Measurements from ENCODE around the gene IMPDH2.

The IMPDH2 gene

DNA sequence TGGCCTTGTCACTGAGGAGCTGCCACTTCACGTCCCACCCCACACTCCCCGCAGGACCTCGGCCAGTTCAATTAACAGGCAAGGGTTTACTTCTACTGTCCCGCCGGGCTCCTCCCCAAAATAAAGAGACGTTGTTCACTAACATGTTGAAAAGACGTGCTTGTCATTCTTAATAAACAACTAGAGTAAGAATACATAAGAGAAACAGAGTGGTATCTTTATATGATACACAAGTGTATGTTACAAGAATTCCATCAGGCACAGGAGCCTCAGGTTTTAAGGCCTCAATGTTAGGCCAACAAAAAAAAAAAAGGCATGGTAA lies 326 bp upstream of the IMPDH2 start:
- WGBS, result 1% methylated on average over 5 of the region's 7 CpGs
- Histone ChIP-seq H3K9me3 (ENCODE audit: insufficient read depth, low read depth, low read length) (no peaks in the 10 kb centered on the region), H3K4me3 (ENCODE audit: low read length) (no peak overlapping the region), H3K27ac (ENCODE audit: low read depth, low read length) (peak overlapping the region; percentile 42; the same call in 1 of the 2 replicates), H3K4me1 (ENCODE audit: insufficient read depth, low read length) (peaks cover 6% of the 10 kb centered on the region; the same call in 1 of the 2 replicates), H3K27me3 (ENCODE audit: insufficient read depth, low read length) (no peaks in the 10 kb centered on the region), H3K36me3 (ENCODE audit: insufficient read depth, low read length) (peaks cover 86% of the 10 kb centered on the region), H3K9ac (ENCODE audit: low read depth, low read length) (no peak overlapping the region)

DNA sequence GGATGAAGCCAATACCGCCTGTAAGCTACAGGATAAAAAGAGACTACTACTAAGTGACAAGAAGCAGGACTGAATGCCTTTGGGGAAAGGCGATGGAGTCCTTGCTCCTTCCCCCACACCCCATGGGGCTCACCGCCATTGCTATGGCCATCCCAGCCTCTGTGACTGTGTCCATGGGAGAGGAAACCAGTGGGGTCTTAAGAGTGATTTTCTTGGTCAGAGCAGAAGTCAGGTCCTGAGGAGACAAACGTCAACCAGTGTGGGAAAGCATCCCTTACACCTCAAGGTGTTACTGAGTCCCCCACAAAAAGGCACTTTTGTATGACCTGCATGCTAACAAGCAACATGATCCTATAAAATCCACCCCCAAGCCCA lies 913 bp downstream of the IMPDH2 start:
- Histone ChIP-seq H3K27me3 (ENCODE audit: insufficient read depth, low read length) (no peaks in the 10 kb centered on the region), H3K9ac (ENCODE audit: low read depth, low read length) (peak overlapping the region; percentile 86), H3K9me3 (ENCODE audit: insufficient read depth, low read depth, low read length) (no peaks in the 10 kb centered on the region), H3K4me3 (ENCODE audit: low read length) (peak overlapping the region; percentile 71), H3K36me3 (ENCODE audit: insufficient read depth, low read length) (peaks cover 86% of the 10 kb centered on the region), H3K27ac (ENCODE audit: low read depth, low read length) (no peak overlapping the region), H3K4me1 (ENCODE audit: insufficient read depth, low read length) (peaks cover 7% of the 10 kb centered on the region; the same call in 1 of the 2 replicates)
- WGBS, result 81% methylated on average over 3 of the region's 4 CpGs

DNA sequence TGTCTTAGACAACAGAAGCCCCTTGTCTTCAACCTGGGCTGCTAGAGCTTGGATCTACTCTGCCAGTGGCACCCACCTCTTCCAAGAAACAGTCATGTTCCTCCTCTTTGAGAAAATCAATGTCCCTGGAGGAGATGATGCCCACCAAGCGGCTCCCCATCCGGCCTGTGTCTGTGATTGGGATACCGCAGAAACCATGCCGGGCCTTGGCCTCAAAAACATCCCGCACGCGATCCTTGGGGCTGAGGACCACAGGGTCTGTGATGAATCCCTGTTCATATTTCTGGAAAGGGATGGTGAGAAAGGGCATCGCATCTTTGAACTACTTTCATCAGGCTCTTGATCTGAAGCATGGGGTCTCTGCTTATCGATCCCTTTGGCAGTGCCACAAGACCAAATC lies 1.6 kb downstream of the IMPDH2 start:
- Histone ChIP-seq H3K9me3 (ENCODE audit: insufficient read depth, low read depth, low read length) (no peaks in the 10 kb centered on the region), H3K27ac (ENCODE audit: low read depth, low read length) (no peak overlapping the region), H3K9ac (ENCODE audit: low read depth, low read length) (no peak overlapping the region), H3K4me1 (ENCODE audit: insufficient read depth, low read length) (peaks cover 13% of the 10 kb centered on the region; the same call in 1 of the 2 replicates), H3K36me3 (ENCODE audit: insufficient read depth, low read length) (peaks cover 84% of the 10 kb centered on the region), H3K27me3 (ENCODE audit: insufficient read depth, low read length) (no peaks in the 10 kb centered on the region), H3K4me3 (ENCODE audit: low read length) (0 out of 2 replicates have a peak overlapping the region, but pooled peaks have one; percentile 71)
- 98% methylated on average over 9 of the region's 9 CpGs for WGBS

DNA sequence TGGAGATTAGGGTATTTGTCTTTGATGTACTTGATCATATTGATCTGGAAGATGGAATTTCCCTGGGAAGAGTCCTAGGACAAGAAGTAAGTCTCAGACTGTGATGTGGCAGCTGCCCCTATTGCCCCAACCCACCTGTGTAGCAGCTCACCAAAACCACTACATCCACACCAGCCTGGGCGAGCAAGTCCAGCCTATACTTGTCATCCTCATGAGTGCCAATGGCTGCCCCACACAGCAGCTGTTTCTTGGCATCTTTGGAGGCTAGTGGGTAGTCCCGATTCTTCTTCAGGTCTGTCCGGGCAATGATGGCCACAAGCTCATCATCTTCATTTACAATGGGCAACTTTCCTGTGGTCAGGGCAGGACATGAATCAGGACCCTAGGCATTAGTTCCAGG lies 2.7 kb downstream of the IMPDH2 start:
- H3K4me1 ChIP-seq (ENCODE audit: insufficient read depth, low read length), result peaks cover 13% of the 10 kb centered on the region; the same call in 1 of the 2 replicates
- H3K27ac ChIP-seq (ENCODE audit: low read depth, low read length), result no peak overlapping the region
- H3K9me3 ChIP-seq (ENCODE audit: insufficient read depth, low read depth, low read length), result no peaks in the 10 kb centered on the region
- no peak overlapping the region for H3K9ac ChIP-seq (ENCODE audit: low read depth, low read length)
- no peak overlapping the region for H3K4me3 ChIP-seq (ENCODE audit: low read length)
- H3K27me3 ChIP-seq (ENCODE audit: insufficient read depth, low read length), result no peaks in the 10 kb centered on the region
- 93% methylated on average over 3 of the region's 3 CpGs for WGBS
- H3K36me3 ChIP-seq (ENCODE audit: insufficient read depth, low read length), result peaks cover 73% of the 10 kb centered on the region

DNA sequence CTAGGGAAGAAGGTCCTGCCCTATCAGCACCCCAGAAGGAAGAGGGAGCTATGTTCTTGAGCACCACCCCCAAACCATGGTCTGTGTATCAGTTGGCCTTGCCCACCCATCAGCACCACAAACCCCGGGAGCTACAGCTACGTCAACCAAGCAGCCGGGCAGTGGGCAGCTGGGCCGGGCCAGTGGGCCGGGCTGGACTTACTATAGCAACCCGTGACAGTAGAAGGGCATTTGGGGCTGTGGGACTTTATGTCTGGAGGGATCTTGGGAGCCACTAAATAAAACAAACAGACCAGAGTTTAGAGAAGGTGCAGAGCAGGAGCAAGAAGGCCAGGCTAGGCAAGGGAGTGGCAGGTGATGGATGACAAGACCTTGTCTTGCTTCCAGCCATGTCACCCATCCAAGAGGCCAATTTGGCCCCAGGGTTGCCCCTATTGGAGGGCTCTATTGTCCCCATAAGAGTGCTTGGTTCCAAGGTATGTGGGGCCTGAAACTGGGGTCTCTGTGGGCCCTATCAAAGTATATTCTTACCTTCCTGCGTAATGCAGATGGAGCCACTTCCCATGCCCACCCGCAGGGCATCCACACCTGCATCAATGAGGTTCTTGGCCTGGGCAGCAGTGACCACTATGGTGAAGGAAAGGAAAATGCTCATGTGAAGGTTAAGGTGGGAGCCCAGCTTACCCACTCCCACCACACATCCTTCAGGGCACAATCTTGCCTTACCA lies 3.2 kb downstream of the IMPDH2 start:
- peaks cover 13% of the 10 kb centered on the region; the same call in 1 of the 2 replicates for H3K4me1 ChIP-seq (ENCODE audit: insufficient read depth, low read length)
- no peak overlapping the region for H3K9ac ChIP-seq (ENCODE audit: low read depth, low read length)
- no peak overlapping the region for H3K4me3 ChIP-seq (ENCODE audit: low read length)
- 97% methylated on average over 8 of the region's 8 CpGs for WGBS
- H3K27ac ChIP-seq (ENCODE audit: low read depth, low read length), result no peak overlapping the region
- no peaks in the 10 kb centered on the region for H3K27me3 ChIP-seq (ENCODE audit: insufficient read depth, low read length)
- H3K36me3 ChIP-seq (ENCODE audit: insufficient read depth, low read length), result peaks cover 69% of the 10 kb centered on the region
- no peaks in the 10 kb centered on the region for H3K9me3 ChIP-seq (ENCODE audit: insufficient read depth, low read depth, low read length)

DNA sequence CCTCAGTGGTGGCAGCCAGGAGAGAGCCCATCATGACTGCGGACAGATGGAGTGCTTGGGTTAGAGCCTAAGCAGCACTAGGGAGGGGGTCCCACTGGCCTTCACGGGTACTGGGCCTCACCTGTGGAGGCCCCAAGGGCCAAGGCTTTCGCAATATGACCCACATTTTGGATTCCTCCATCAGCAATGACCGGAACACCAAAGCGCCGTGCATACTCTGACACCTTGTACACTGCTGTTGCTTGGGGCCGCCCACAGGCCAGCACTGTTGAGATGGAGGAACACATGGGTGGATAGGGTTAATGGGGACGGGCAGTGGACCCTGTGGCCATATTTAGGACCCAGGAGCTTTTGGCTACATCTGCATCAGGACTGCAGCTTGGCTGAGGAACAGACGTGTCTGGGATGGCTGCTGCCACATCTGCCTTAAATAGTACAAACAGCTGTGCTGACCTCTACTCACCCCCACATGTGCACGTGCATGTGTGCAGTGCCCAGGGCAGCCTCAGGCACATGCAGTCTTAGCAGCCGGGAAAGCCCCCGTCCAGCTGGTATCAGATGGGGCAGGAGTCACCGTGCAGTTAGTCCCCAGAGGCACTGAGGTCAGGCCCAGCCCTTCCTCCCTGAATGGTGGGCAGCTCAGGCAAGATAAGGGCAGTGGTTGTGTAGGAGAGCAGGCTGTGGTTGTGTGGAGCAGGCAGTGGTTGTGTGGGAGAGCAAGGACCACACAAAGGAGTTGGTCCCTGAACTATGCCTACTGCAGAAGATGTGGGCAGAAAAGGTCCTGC lies 4.0 kb downstream of the IMPDH2 start:
- WGBS, result 95% methylated on average over 13 of the region's 13 CpGs
- Histone ChIP-seq H3K9me3 (ENCODE audit: insufficient read depth, low read depth, low read length) (no peaks in the 10 kb centered on the region), H3K9ac (ENCODE audit: low read depth, low read length) (no peak overlapping the region), H3K4me3 (ENCODE audit: low read length) (no peak overlapping the region), H3K36me3 (ENCODE audit: insufficient read depth, low read length) (peaks cover 61% of the 10 kb centered on the region), H3K4me1 (ENCODE audit: insufficient read depth, low read length) (peaks cover 13% of the 10 kb centered on the region; the same call in 1 of the 2 replicates), H3K27me3 (ENCODE audit: insufficient read depth, low read length) (no peaks in the 10 kb centered on the region), H3K27ac (ENCODE audit: low read depth, low read length) (no peak overlapping the region)

DNA sequence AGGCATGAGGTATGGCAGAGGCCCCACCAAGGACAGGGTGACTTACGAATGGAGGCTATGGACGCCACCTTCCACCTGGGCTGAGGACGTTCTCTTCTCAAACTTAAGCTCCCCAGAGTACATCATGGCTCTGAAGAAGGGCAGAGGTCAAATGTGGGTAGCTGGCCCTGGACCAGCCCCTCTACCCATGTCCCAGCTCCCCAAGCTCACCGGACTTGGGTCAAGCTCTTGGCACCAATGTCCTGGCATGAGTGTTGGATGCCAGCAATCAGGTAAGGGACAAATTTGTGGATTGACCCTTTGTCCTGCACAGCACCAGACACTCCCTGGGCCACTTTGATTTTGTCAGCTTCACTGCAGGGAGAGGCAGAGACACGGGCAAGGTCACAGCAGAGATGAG lies 4.7 kb downstream of the IMPDH2 start:
- Histone ChIP-seq H3K27ac (ENCODE audit: low read depth, low read length) (no peak overlapping the region), H3K9me3 (ENCODE audit: insufficient read depth, low read depth, low read length) (no peaks in the 10 kb centered on the region), H3K9ac (ENCODE audit: low read depth, low read length) (no peak overlapping the region), H3K4me3 (ENCODE audit: low read length) (no peak overlapping the region), H3K36me3 (ENCODE audit: insufficient read depth, low read length) (peaks cover 54% of the 10 kb centered on the region), H3K4me1 (ENCODE audit: insufficient read depth, low read length) (peaks cover 13% of the 10 kb centered on the region; the same call in 1 of the 2 replicates), H3K27me3 (ENCODE audit: insufficient read depth, low read length) (no peaks in the 10 kb centered on the region)
- 87% methylated on average over 5 of the region's 5 CpGs for WGBS

DNA sequence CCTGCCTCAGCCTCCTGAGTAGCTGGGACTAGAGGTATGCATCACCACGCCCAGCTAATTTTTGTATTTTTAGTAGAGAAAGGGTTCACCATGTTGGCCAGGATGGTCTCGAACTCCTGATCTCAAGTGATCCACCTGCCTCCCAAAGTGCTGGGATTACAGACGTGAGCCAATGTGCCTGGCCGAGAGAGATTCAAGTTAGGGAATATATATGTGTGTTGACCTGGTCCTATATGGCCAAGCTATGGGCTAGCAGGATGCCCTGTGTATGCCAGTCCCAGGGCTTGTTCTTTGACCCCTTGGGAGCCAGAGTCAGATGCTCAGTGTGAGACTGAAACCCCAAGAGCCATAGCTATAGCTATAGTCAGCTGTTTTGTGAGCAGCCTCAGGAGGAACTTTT lies 5.4 kb downstream of the IMPDH2 start:
- Histone ChIP-seq H3K27ac (ENCODE audit: low read depth, low read length) (no peak overlapping the region), H3K27me3 (ENCODE audit: insufficient read depth, low read length) (no peaks in the 10 kb centered on the region), H3K4me3 (ENCODE audit: low read length) (no peak overlapping the region), H3K9me3 (ENCODE audit: insufficient read depth, low read depth, low read length) (no peaks in the 10 kb centered on the region), H3K36me3 (ENCODE audit: insufficient read depth, low read length) (peaks cover 54% of the 10 kb centered on the region), H3K9ac (ENCODE audit: low read depth, low read length) (no peak overlapping the region), H3K4me1 (ENCODE audit: insufficient read depth, low read length) (peaks cover 13% of the 10 kb centered on the region; the same call in 1 of the 2 replicates)
- WGBS, result 95% methylated on average over 4 of the region's 4 CpGs

DNA sequence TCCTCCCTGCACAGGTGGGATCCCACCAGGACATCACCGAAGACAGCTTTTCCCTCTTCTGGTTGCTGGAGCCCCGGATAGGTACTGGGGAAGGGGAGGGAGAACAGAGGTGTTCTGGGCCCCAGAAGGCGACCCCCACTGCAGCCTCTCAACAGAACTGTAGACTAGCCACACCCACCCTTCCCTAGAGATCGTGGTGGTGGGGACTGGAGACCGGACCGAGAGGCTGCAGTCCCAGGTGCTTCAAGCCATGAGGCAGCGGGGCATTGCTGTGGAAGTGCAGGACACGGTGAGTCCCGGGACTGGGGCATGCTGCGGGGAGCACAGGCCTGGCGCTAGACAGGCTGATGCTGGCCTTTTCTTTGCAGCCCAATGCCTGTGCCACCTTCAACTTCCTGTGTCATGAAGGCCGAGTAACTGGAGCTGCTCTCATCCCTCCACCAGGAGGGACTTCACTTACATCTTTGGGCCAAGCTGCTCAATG lies 6.5 kb downstream of the IMPDH2 start:
- Histone ChIP-seq H3K27me3 (ENCODE audit: insufficient read depth, low read length) (no peaks in the 10 kb centered on the region), H3K4me1 (ENCODE audit: insufficient read depth, low read length) (peaks cover 7% of the 10 kb centered on the region; the same call in 1 of the 2 replicates), H3K9ac (ENCODE audit: low read depth, low read length) (peak overlapping the region; percentile 98), H3K4me3 (ENCODE audit: low read length) (peak overlapping the region; percentile 97), H3K36me3 (ENCODE audit: insufficient read depth, low read length) (peaks cover 48% of the 10 kb centered on the region), H3K9me3 (ENCODE audit: insufficient read depth, low read depth, low read length) (no peaks in the 10 kb centered on the region), H3K27ac (ENCODE audit: low read depth, low read length) (peak overlapping the region; percentile 100)
- WGBS, result 35% methylated on average over 9 of the region's 12 CpGs

DNA sequence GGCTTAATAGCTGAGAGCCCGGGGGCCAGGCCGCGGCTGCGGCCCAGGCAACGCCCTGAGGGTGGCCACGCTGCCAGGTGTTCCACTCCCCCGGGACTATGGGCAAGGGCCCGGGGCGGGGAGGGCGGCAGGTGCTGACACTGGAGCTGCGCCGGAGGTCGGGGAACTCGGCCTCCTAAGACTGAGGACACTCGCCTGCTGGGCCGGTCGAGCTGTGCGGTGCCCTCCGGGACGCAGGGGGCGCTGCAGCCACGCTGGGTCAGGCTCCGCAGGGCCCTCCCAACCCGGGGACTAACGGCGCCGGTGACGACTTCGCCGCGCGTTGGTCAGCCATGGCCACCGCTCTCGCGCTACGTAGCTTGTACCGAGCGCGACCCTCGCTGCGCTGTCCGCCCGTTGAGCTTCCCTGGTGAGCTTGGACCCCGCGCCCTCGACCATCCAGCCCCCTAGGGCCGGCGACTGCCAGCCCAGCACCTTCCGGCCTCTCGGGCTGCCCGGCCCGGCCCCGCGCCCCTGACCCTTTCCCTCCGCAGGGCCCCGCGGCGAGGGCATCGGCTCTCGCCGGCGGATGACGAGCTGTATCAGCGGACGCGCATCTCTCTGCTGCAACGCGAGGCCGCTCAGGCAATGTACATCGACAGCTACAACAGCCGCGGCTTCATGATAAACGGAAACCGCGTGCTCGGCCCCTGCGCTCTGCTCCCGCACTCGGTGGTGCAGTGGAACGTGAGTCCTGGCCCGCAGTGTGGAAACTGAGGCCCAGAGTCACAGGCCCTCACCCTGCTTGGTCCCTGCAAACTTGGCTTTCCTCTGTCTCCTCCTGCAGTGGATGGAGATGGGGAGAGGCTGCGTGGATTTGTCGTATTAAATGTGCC lies 7.1 kb downstream of the IMPDH2 start, which contains the start of gene NDUFAF3:
Gene NDUFAF3, plus strand, starts transcription at position 309 of the 875 bp plus-strand sequence. Its CDS starts 24 bp downstream, at position 333.
- peak within 1 kb of the TSS; percentile 98 for H3K9ac ChIP-seq (ENCODE audit: low read depth, low read length)
- peaks cover 7% of the 10 kb centered on the region; the same call in 1 of the 2 replicates for H3K4me1 ChIP-seq (ENCODE audit: insufficient read depth, low read length)
- H3K27ac ChIP-seq (ENCODE audit: low read depth, low read length), result peak within 1 kb of the TSS; percentile 100
- H3K9me3 ChIP-seq (ENCODE audit: insufficient read depth, low read depth, low read length), result no peaks in the 10 kb centered on the region
- under 1% methylated on average over 83 of the region's 83 CpGs for WGBS
- H3K27me3 ChIP-seq (ENCODE audit: insufficient read depth, low read length), result no peaks in the 10 kb centered on the region
- peak within 1 kb of the TSS; percentile 97 for H3K4me3 ChIP-seq (ENCODE audit: low read length)
- H3K36me3 ChIP-seq (ENCODE audit: insufficient read depth, low read length), result peaks cover 41% of the 10 kb centered on the region

Measured in HUES64 (cell line).